Measurements from ENCODE around the gene FOXA3.
A peak's percentile ranks its signal among the peaks of the same experiment; 100 is the strongest.
"Not testable (repeated sequence)": the region's sequence is repeated elsewhere in the genome, so short reads cannot be mapped to it uniquely, and the experiment has no call there.

Gene FOXA3

DNA sequence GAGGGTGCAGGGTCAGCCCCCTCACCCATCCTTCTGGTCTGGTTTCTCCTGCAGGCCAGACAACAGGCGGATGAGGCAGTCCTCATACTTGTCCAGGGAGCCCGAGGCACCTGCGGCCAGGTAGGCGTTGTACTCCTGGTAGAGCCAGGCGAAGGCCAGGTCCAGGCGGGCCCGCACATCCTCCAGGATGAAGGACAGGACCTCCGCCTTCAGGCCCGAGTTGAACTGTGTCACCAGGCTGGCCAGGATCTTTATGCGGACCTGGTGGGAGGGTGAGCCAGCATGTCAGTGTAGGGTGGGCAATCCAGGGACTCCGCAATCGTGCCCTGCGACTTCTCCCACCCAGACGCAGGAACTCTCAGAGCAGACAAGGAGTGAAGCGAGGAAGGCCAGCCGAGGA, 35.2 kb upstream of the FOXA3 start:
- no peak for DNase-seq

DNA sequence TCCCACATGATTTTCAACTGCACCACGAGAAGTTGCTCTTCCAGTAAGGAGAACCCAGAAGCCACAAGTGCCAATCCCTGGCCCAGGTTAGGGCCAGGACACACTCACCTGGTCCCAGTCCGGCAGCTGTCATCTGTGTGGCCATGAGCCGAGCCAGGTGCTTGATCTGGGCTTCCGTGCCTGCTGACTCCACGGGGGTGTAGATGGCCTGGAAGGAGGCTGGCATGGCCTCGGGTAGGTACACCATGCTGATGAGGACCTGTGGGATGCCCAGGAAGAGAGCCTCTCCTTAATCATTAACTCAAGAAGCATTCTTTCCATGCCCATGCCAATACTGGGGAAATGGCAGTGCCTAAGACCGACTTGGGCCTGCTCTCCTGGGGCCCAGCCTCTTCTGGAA, 29.2 kb upstream of the FOXA3 start:
- no peak for DNase-seq

DNA sequence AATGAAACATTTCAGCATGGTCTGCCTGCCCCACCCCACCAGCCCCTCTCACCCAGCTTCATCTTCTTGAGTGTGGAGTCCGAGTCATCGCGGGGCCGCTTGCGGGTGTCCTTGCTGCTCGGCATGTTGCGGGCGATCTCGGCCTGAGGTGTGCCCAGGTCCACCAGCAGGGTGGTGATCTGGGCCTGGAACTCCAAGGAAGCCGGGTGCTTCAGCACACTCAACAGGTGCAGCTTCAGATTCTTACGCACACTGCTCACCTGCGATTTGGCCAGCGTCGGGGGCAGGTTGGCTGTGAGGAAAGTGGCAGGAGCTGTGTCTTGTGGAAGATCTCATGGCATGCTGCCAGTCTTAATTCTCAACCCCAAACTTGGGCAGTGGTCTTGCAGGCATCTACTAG, 21.9 kb upstream of the FOXA3 start:
- DNase-seq = no peak

DNA sequence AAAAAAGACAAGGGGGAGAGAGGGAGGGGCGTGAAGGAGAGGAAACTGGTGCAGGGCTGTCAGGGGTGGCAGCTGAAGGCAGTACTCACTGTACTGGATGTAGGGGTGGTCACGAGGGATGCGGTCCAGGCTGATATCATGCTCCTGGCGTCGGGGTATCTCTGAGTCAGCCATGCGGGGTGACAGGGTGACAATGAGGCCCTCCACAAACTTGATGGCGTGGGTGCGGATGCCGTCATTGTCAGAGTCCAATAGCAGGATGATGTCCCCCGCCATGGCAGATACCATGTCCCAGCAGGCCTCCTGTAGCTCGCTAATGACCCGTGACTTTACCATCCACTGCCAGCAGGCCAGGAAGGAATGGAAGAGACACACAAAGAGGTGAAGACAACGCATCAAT, 16.5 kb upstream of the FOXA3 start:
- no peak for DNase-seq

DNA sequence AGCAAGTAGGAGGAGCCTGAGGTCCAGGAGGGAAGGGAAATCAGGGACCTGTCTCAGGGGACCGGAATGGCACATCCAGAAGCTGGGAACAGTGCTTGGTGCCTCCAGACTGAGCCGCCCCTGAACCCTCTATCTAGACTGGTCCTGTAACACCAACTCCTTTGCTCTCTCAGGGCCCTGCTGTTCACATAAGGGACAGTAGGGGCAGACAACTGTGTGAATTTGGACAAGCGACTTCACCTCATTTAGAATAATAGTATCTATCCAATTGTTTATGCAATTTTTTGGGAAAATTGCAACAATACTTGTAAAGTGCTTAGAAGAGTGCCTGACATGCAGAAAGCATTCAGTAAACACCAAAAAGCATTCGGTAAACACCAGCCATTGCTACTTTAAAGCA, 15.2 kb upstream of the FOXA3 start:
- no peak for DNase-seq

DNA sequence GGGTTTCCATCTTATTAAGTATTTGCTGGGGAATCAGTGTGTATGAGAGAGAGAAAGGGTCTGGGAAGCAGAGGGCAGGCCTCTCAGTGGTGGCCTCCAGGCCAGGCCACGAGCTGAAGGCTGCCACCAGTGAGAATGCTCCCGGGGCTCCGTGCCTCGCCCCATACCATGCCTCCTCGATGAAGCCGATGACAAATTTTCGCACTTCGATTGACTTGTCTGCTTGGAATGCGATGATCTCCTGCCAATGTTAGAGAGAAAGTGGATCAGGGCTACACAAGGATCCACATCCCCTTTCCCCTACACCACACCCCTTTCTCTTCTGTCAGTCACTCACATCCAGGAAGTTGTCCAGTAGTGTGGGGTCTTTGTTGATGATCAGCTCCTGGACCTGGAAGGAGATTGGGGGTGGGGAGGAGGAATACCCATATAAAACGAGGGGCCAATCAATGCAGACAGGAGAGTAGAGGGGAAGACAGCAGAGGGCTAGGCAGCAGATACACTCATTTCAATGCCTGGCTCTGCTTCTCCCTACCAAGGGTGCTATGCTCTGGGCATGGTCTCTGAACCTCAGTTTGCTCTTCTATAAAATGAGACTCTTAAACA, 11.9 kb upstream of the FOXA3 start:
- no peak for DNase-seq

DNA sequence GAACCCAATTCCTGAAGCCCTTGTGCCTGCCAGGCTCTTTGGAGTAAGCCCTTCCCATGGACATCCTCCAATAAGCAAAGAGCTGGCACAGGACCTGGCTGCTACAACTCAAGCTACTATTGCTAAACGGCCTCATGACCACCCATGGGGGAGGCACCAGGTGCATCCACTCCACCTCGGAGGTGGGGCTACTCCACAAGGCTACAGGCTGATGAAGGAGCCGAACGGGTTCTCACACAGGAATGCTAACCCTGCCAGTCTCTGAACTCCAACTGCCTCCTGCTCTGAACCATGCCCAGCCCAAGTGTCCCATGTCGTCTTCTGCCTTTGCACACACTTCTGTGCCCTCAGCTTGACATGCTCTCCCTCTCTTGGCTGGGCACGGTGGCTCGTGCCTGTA, 11.1 kb upstream of the FOXA3 start:
- DNase-seq = no peak

DNA sequence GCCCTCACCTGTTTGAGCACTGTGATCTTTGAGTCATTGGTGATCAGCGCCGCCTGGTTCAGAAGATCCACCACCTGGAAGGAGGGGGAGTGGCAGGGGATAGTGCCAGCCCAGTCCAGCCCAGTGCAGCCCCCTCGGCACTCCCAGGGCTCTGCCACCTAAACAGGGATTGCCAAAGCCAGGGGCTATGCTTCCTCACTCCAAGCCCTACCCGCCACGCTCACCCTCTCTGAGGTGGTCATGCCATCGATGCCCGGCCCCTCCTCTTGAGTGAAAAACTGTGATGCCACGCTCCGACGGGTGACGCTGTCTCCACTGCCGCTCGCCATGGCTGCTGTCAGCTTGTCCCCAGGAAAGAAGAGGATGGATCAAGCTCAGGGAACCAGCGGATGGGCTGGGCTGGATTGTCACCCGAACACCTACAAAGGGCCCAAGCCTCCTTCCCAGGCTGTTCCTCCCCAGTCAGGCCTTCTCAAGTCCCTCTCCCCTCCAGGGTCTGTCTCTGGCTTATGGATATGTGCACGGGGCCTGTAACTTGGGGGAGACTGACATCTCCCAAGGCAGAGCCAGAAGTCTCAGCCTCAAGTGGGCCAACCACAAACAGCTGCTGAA, 9.9 kb upstream of the FOXA3 start:
- no peak for DNase-seq

DNA sequence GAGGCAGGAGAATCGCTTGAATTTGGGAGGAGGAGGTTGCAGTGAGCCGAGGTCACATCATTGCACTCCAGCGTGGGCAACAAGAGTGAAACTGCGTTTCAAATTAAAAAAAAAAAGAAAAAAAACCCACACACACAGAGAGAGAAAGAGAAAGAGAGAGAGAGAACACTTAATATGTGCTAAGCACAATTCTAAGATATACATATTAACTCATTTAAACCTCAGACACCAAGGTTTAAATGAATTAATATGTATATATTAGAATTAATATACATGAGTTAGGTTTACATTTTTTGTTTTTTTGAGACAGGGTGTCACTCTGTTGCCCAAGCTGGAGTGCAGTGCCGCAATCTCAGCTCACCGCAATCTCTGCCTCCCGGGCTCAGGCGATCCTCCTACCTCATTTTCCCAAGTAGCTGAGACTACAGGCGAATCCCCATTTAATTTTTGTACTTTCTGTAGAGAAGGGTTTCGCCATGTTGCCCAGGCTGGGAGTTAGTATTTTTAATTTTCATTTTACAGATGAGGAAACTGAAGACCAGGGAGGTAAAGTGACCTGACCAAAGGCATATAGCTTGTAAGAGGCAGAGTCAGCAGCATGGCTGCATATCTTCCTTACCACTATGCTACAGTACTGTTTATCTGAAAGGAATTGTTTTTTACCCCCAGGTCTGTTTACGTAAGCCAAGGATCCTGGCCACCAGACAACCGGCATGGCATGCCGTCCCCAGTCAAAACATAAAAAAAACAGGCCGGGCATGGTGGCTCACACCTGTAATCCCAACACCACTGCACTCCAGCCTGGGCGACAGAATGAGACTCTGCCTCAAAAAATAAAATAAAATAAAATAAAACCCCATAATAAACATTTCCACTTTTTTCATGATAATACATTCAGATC, 3.5 kb upstream of the FOXA3 start:
- DNase-seq = no peak

DNA sequence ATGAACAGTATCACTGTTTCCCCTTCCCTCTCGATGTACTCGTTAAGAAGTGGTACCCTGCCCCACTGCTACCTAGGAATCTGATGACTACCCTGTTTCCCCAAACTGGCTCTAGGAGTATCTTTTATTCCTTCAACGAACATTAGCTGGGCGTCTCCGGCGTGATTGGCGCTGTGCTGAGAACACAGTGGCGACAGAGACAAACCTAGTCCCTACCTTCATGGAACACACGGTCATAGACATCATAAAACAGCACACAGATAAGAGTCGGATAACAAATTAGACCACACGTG, 1.9 kb upstream of the FOXA3 start:
- no peak for DNase-seq

DNA sequence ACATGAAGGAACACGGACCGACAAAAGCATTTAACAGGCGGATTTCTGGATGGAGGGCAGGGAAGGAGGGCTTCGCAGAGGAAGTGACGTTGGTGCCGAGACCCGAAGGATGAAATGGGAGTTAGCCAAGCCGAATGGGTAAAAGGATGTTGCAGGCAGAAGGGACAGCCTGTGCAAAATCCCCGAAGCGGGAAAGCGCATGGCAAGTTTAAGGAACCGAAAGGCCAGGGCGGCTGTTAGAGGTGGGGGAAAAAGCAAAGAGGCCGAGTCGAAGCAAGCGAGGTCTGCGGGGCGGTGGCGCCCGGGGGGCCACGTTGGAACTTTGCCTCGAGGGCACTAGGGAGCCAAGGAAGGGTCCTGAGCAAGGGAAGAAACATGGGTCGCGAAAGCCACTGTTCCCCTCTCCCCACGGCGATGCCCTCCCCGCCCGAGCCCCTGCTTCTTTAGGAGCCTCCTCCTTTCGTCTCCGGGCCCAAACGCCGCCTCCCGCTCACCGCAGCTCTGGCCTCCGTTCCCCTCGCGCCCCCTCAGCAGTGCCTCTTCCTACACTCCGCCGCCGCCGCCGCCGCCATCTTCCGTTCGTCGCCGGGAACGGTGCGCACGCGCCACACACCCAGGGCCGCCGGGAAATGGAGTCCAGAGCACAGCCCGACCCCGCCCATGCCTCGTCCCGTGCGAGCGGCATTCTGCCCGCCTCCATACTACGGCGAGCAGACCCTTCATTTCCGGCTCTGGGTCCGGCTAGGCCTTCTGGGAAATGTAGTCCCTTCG, 1.4 kb upstream of the FOXA3 start, which contains the start of gene SYMPK:
TSS of gene SYMPK (minus strand) at position 584 of the 771 bp plus-strand sequence. CDS start 8,652 bp downstream, outside the sequence.
- peak; percentile 97 for DNase-seq

DNA sequence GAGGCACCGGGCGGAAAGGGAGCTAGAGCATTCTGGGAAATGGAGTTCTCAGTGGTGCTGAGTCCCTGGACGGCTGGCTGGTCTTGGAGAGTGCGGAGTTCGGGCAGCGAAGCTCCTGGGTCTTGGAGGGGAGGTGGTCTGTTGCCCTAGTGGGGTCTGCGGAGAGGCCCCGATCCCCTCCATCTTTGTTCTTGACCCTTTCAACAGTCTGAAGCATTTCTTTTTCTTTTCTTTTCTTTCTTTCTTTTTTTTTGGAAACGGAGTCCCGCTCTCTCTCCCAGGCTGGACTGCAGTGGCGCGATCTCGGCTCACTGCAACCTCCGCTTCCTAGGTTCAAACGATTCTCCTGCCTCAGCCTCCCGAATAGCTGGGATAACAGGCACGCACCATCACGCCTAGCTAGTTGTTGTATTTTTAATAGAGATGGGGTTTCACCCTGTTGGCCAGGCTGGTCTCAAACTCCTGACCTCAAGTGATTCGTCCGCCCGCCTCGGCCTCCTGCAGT, 739 bp upstream of the FOXA3 start:
- DNase-seq = no peak

DNA sequence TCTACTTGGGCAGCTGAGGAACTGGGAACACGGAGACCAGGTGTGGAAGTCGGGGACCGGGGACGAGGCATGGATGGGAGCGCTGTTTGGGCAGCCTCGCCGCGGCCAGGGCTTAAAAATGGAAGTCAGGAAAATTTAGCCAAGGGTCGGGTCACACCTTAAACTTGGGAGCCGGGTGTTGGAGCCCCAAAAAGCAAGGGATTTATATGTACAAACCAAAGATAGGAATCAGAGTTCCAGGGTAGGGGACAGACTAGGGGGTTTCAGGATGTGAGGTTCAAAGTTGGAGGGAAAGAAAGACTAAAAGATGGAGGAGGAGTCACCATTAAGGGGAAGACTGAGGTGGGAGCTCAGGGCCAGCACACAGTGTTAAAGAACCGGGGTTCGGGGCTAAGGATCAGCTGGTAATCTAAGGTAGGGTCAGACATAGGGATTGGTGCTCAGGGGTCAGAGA, 530 bp downstream of the FOXA3 start:
- no peak for DNase-seq

DNA sequence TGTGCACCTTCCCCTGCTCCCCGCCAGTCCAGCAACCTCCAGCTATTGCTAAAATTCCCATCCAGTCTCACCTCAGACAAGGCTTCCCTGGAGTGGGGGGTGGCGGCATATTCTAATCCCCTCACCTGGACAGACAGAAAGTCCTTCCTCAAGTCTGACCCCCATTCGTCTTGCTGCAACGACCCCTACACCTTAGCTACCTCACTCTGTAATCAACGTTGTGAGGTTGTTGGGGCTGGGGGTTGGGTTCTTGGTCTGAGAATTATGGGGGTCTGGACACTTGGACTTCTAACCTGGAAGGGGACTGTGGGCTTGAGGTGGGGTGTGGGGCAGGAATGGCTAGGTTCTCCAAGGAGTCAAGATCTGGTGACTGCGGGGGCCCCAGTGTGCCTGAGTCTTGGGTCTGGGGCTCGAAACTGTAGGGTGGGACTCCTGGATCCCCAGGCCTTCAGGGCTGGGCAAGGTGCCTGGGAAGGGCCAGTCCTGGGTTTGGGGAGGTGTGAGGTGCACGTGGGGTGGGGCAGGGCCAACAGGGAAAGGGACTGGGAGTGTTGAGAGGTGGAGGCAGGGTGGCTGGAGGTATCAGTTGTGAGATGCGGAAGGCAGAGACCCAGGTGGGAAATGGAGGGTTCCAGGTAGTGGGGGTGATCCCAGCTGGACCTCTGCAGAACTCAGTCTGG, 1.3 kb downstream of the FOXA3 start:
- no peak for DNase-seq

DNA sequence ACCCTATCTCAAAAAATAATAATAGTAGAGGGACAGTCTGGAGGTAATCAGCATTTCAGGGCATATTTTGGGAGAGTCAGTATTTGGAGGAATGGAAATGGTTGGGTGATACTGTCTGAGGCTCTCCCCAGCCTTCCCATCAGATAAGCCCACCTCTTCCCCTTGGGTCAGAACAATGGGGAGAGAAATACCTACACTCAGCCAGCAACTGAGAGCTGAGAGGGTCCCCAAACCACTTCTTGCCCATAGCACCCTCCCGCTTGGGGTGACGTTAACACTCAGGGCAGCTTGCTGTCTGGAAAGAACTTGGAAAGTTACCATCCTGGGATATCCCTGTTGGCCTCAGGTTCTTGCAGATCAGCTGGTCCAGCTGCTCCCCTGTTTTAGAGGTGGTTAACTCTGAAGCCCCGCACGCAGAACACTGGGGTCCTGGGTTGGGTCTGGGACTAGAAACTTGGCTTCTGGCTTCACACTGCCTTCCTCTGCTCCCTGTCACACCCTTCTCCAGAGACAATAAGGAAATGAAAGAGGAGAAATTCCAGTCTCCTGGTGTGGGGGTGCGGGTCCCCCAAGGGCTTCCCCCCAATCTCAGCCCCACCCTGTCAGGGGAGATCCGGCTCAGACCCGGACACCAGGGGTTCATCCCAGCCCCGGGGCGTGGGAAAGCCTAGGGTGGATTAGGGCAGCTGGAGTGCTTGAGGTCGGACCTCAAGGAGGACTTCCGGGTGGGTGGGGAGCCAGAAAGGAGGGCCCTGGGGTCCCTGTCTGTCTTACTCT, 2.5 kb downstream of the FOXA3 start:
- no peak for DNase-seq

DNA sequence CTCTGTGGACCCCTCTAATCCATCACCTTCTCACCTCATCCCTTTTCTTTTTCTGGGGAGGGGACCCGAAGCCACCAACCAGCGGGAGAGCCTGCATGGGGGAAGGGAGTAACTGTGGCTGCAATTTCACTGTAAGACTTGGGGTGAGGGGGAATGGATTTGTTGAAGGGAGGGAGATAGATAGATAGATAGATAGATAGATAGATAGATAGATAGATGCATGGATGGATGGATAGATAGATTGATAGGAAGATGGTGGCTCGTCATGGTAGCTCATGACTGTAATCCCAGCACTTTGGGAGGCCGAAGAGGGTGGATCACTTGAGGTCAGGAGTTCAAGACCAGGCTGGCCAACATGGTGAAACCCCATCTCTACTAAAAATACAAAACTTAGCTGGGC, 3.1 kb downstream of the FOXA3 start:
- DNase-seq = not testable (repeated sequence)

DNA sequence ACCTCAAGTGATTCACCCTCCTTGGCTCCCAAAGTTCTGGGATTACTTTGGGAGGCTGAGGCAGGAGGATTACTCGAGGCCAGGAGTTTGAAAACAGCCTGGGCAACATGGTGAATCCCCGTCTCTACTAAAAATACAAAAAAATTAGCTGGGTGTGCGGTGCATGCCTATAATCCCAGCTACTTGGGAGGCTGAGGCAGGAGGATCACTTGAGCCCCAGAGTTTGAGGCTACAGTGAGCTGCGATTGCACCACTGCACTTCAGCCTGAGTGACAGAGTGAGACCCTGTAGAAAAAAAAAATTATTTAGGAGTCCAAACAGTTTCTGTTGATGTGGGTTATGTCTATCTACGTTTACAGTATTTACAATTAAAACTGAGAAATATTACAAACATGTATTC, 6.7 kb downstream of the FOXA3 start:
- no peak for DNase-seq

DNA sequence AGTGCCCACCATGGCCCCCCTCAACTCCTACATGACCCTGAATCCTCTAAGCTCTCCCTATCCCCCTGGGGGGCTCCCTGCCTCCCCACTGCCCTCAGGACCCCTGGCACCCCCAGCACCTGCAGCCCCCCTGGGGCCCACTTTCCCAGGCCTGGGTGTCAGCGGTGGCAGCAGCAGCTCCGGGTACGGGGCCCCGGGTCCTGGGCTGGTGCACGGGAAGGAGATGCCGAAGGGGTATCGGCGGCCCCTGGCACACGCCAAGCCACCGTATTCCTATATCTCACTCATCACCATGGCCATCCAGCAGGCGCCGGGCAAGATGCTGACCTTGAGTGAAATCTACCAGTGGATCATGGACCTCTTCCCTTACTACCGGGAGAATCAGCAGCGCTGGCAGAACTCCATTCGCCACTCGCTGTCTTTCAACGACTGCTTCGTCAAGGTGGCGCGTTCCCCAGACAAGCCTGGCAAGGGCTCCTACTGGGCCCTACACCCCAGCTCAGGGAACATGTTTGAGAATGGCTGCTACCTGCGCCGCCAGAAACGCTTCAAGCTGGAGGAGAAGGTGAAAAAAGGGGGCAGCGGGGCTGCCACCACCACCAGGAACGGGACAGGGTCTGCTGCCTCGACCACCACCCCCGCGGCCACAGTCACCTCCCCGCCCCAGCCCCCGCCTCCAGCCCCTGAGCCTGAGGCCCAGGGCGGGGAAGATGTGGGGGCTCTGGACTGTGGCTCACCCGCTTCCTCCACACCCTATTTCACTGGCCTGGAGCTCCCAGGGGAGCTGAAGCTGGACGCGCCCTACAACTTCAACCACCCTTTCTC, 8.2 kb downstream of the FOXA3 start:
- DNase-seq = no peak

DNA sequence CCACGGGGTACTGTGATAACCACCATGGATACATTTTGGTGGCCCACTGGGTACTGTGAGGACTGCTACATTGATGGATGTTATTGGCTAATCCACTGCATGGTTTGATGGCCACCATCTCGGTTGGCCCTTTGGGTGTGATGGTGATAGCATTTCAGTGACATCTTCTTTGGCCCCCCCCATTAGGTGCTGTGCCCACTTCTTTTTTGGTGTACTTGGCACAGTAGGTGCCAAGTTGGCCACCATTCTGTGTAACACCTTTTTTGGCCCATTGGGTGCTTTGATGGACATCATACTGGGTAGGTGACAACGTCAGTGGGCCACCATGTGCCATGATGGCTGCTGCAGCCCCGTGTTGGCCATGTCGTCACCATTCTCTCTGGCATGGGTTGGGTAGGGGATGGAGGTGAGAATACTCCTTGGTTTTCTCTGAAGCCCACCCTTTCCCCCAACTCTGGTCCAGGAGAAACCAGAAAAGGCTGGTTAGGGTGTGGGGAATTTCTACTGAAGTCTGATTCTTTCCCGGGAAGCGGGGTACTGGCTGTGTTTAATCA, 9.2 kb downstream of the FOXA3 start:
- DNase-seq = no peak

DNA sequence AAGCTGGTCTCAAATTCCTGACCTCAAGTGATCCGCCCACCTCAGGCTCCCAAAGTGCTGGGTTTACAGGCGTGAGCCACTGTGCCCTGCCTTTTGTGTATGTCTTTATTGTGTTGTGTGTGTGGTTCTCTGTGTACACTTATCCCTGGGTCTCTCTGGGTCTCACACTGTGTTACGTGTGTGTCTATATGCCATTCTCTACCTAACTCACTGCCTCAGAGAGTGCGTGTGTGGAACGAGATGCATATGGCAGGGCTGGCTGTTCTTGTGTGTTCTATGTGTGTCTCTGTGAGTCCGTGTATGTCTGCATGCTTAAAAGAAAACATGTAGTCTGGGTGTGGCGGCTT, 10.5 kb downstream of the FOXA3 start:
- DNase-seq = no peak

DNA sequence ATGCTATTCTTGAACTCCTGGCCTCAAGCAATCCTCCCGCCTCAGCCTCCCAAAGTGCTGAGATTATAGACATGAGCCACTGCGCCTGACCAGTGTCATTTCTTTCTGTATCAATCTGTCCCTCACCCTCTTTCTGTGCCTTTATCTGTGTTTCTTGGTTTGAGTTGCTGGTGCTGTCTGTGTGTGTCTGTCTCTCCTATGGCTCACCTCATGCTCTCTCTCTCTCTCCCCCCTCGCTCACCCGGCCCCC, 12.0 kb downstream of the FOXA3 start:
- DNase-seq = no peak
